ENCODE data around the gene FAM234A. TPM values are rescaled to one million over a fixed set of nuclear protein-coding genes. Genes with fewer than 3 reads are reported as not detected.

FAM234A gene
- polyA plus RNA-seq, 2 of the 4 experiments (the other 2 are of a cell fraction) = 25.6 to 53.3 TPM

DNA sequence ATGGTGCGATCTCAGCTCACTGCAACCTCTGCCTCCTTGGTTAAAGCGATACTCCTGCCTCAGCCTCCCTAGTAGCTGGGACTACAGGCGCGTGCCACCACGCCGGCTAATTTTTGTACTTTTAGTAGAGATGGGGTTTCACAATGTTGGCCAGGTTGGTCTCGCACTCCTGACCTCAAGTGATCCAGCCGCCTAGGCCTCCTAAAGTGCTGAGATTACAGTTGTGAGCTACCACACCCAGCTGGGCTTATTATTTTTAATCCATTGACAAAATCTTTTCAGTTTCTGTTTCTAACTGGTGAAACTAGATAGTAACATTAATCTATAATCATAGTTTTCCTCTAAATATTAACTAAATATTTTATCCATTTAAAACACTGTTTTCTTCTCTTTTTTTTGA, 5.9 kb downstream of the FAM234A start:
- 94% methylated on average over 8 of the region's 8 CpGs for WGBS (ENCODE audit: missing lambda C conversion rate)
- H3K4me2 ChIP-seq = no peak overlapping the region
- FAIRE-seq (no peak), ATAC-seq (no peak), DNase-seq (ENCODE audit: low read depth in 1 of 2, low spot score in 1 of 2) (no peak)
- TF ChIP-seq JUNB (IDR thresholded peaks at IDR 0.05) (no peak), NPAS2 (CRISPR knock-in tag; IDR thresholded peaks at IDR 0.05; ENCODE audit: borderline replicate concordance) (no peak), ESRRA (IDR thresholded peaks at IDR 0.05; ENCODE audit: borderline replicate concordance, low read length) (no peak), MAZ (IDR thresholded peaks at IDR 0.05; ENCODE audit: borderline replicate concordance, low read depth, low read length) (no peak), POLR2A (IDR thresholded peaks at IDR 0.05; ENCODE audit: low read length) (no peak), HDAC2 (IDR thresholded peaks at IDR 0.05) (no peak)
- TF ChIP-seq, protein P1, sequence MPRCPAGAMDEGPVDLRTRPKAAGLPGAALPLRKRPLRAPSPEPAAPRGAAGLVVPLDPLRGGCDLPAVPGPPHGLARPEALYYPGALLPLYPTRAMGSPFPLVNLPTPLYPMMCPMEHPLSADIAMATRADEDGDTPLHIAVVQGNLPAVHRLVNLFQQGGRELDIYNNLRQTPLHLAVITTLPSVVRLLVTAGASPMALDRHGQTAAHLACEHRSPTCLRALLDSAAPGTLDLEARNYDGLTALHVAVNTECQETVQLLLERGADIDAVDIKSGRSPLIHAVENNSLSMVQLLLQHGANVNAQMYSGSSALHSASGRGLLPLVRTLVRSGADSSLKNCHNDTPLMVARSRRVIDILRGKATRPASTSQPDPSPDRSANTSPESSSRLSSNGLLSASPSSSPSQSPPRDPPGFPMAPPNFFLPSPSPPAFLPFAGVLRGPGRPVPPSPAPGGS (IDR thresholded peaks at IDR 0.05) = no peak
- ChIA-PET POLR2A (no interaction called here), CTCF (interaction anchor here (0.9 to 1.0 kb wide), 2 partner anchors 134 to 175 kb away, joined by 3 to 4 read pairs; no protein-coding TSS in a partner anchor)
- no peak overlapping the region for H3K27ac ChIP-seq
- H3K4me1 ChIP-seq = no peaks in the 10 kb centered on the region
- H3K9me3 ChIP-seq = no peaks in the 10 kb centered on the region
- no peak overlapping the region for H3K4me3 ChIP-seq

DNA sequence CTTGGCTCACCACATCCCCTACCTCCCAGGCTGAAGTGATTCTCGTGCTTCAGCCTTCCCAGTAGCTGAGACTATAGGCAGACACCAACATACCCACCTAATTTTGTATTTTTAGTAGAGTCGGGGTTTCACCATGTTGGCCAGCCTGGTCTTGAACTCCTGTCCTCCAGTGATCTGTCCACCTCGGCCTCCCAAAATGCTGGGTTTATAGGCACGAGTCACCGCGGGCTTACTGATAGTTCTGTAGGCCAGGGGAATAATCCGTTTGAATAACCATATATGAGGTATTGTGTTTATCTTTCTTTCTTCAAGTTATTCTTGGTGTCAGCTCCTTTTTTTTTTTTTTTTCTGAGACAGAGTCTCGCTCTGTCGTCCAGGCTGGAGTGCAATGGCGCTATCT, 7.7 kb downstream of the FAM234A start:
- DNase-seq (ENCODE audit: low read depth in 1 of 2, low spot score in 1 of 2) (no peak), FAIRE-seq (no peak), ATAC-seq (no peak)
- Histone ChIP-seq H3K4me2 (no peak overlapping the region), H3K27ac (no peak overlapping the region), H3K4me1 (no peaks in the 10 kb centered on the region), H3K9me3 (no peaks in the 10 kb centered on the region), H3K4me3 (no peak overlapping the region)
- CTCF ChIA-PET = no interaction called here
- POLR2A ChIA-PET = no interaction called here
- TF ChIP-seq POLR2A (IDR thresholded peaks at IDR 0.05; ENCODE audit: low read length) = no peak
- WGBS (ENCODE audit: missing lambda C conversion rate) = 90% methylated on average over 10 of the region's 10 CpGs

DNA sequence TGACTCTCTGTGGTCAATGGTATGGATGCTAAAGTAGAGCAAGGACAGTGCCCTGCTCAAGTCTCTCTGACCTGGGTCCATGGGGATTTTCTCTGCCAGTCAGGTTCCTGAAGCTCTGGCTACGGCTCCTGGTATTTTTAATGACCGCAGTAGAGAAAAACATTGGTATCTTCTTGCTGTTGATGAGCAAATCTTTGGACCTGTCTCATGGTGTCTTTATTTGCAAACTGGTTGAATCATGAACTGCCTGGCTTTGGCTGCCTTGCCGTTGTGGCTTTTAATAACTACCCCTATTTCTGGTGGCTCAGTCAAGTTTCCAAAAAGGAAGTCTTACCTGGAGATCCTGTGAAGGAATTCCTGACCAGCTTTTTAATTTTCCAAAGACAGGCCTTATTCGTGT, 8.7 kb downstream of the FAM234A start:
- no peak for FAIRE-seq
- Histone ChIP-seq H3K4me1 (no peaks in the 10 kb centered on the region), H3K4me3 (no peak overlapping the region), H3K9me3 (no peaks in the 10 kb centered on the region), H3K27ac (no peak overlapping the region), H3K4me2 (no peak overlapping the region)
- ChIA-PET CTCF (interaction anchor here (1.7 kb wide), 1 partner anchor 63 kb away, joined by 4 read pairs; the partner anchor contains the start of gene HBQ1), POLR2A (interaction anchor here (0.9 kb wide), 1 partner anchor 8 kb away, joined by 3 read pairs; no protein-coding TSS in a partner anchor)
- no peak for DNase-seq (ENCODE audit: low read depth in 1 of 2, low spot score in 1 of 2)
- no peak for TF ChIP-seq BHLHE40 (IDR thresholded peaks at IDR 0.05; ENCODE audit: low read depth, low read length)
- TF ChIP-seq POLR2AphosphoS2 (conservative IDR thresholded peaks at IDR 0.05; ENCODE audit: low read length) = no peak
- TF ChIP-seq GATA3 (IDR thresholded peaks at IDR 0.05; ENCODE audit: borderline replicate concordance) = no peak
- TF ChIP-seq, protein P2, sequence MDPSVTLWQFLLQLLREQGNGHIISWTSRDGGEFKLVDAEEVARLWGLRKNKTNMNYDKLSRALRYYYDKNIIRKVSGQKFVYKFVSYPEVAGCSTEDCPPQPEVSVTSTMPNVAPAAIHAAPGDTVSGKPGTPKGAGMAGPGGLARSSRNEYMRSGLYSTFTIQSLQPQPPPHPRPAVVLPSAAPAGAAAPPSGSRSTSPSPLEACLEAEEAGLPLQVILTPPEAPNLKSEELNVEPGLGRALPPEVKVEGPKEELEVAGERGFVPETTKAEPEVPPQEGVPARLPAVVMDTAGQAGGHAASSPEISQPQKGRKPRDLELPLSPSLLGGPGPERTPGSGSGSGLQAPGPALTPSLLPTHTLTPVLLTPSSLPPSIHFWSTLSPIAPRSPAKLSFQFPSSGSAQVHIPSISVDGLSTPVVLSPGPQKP (IDR thresholded peaks at IDR 0.05; ENCODE audit: low read depth, low read length) = no peak
- TF ChIP-seq FOXS1 (CRISPR knock-in tag; IDR thresholded peaks at IDR 0.05) = no peak
- ATAC-seq = no peak
- 77% methylated on average over 4 of the region's 4 CpGs for WGBS (ENCODE audit: missing lambda C conversion rate)

DNA sequence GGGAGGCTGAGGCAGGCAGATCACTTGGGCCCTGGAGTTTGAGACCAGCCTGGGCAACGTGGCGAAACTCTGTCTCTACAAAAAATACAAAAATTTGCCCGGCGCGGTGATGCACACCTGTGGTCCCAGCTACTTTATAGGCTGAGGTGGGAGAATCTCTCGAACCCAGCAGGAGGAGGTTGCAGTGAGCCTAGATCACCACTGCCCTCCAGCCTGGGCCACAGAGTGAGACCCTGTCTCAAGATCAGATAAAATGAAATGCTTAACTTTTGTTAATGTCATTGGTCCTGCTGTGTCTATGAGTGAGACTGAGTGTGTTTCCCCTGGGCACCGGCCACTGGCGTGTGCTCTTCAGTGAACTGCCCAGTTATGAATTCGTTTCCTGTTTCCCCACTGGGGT, 10.5 kb downstream of the FAM234A start:
- no peak overlapping the region for H3K4me2 ChIP-seq
- ATAC-seq = no peak
- H3K27ac ChIP-seq = no peak overlapping the region
- H3K9me3 ChIP-seq = no peaks in the 10 kb centered on the region
- ChIA-PET POLR2A (no interaction called here), CTCF (interaction anchor here (1.0 kb wide), 1 partner anchor 117 kb away, joined by 3 read pairs; no protein-coding TSS in a partner anchor)
- H3K4me1 ChIP-seq = no peaks in the 10 kb centered on the region
- 94% methylated on average over 8 of the region's 9 CpGs for WGBS (ENCODE audit: missing lambda C conversion rate)
- no peak for DNase-seq (ENCODE audit: low read depth in 1 of 2, low spot score in 1 of 2)
- FAIRE-seq = no peak
- no peak overlapping the region for H3K4me3 ChIP-seq
- TF ChIP-seq CBX8 (IDR thresholded peaks at IDR 0.05) = no peak
- no peak for TF ChIP-seq FOSB (CRISPR knock-in tag; IDR thresholded peaks at IDR 0.05)
- TF ChIP-seq RFX5 (IDR thresholded peaks at IDR 0.05) = no peak
- TF ChIP-seq SMC3 (IDR thresholded peaks at IDR 0.05) = no peak
- TF ChIP-seq JUN (IDR thresholded peaks at IDR 0.05) = no peak
- TF ChIP-seq, protein P3, sequence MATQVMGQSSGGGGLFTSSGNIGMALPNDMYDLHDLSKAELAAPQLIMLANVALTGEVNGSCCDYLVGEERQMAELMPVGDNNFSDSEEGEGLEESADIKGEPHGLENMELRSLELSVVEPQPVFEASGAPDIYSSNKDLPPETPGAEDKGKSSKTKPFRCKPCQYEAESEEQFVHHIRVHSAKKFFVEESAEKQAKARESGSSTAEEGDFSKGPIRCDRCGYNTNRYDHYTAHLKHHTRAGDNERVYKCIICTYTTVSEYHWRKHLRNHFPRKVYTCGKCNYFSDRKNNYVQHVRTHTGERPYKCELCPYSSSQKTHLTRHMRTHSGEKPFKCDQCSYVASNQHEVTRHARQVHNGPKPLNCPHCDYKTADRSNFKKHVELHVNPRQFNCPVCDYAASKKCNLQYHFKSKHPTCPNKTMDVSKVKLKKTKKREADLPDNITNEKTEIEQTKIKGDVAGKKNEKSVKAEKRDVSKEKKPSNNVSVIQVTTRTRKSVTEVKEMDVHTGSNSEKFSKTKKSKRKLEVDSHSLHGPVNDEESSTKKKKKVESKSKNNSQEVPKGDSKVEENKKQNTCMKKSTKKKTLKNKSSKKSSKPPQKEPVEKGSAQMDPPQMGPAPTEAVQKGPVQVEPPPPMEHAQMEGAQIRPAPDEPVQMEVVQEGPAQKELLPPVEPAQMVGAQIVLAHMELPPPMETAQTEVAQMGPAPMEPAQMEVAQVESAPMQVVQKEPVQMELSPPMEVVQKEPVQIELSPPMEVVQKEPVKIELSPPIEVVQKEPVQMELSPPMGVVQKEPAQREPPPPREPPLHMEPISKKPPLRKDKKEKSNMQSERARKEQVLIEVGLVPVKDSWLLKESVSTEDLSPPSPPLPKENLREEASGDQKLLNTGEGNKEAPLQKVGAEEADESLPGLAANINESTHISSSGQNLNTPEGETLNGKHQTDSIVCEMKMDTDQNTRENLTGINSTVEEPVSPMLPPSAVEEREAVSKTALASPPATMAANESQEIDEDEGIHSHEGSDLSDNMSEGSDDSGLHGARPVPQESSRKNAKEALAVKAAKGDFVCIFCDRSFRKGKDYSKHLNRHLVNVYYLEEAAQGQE (IDR thresholded peaks at IDR 0.05) = no peak
- TF ChIP-seq ZSCAN20 (CRISPR knock-in tag; IDR thresholded peaks at IDR 0.05) = no peak
- no peak for TF ChIP-seq PHF8 (IDR thresholded peaks at IDR 0.05; ENCODE audit: borderline replicate concordance, low read depth)
- no peak for TF ChIP-seq MAFK (IDR thresholded peaks at IDR 0.05; ENCODE audit: partially characterized antibody)
- TF ChIP-seq HOXB5 (CRISPR knock-in tag; IDR thresholded peaks at IDR 0.05) = no peak
- TF ChIP-seq, protein P4, sequence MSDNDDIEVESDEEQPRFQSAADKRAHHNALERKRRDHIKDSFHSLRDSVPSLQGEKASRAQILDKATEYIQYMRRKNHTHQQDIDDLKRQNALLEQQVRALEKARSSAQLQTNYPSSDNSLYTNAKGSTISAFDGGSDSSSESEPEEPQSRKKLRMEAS (IDR thresholded peaks at IDR 0.05) = no peak
- no peak for TF ChIP-seq GATA3 (IDR thresholded peaks at IDR 0.05; ENCODE audit: borderline replicate concordance)
- TF ChIP-seq, protein P5, sequence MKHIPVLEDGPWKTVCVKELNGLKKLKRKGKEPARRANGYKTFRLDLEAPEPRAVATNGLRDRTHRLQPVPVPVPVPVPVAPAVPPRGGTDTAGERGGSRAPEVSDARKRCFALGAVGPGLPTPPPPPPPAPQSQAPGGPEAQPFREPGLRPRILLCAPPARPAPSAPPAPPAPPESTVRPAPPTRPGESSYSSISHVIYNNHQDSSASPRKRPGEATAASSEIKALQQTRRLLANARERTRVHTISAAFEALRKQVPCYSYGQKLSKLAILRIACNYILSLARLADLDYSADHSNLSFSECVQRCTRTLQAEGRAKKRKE (CRISPR knock-in tag; IDR thresholded peaks at IDR 0.05; ENCODE audit: low read depth) = no peak
